H1 (cell line): ENCODE data around the gene WDR77.

Source experiments
- SP2 ChIP-seq: IDR thresholded peaks from 2 replicates; pipeline ENCODE4 v1.6.1; 2012; ENCODE audit warnings: mild to moderate bottlenecking, low read length, inconsistent platforms
- SUZ12 ChIP-seq: fragments of 200-600 bp; sonication (generic); IDR thresholded peaks from 2 replicates; pipeline ENCODE4 v1.6.1; 2012; ENCODE audit warnings: mild to moderate bottlenecking, inconsistent platforms, low read length, moderate library complexity, mixed read lengths
- TF ChIP-seq, protein P1 (sequence below), 3 experiments: IDR thresholded peaks; 1 replicate in 2 of 3; 2 replicates in 1 of 3; pipeline versions ENCODE4 v1.5.1 to v1.6.1; 2011; ENCODE audit warnings: low read length in 3 of 3, mild to moderate bottlenecking in 3 of 3, inconsistent platforms in 2 of 3, low read depth in 1 of 3, moderate library complexity in 1 of 3; ENCODE audit not compliant: insufficient read depth in 1 of 3; ENCODE audit errors: control extremely low read depth in 1 of 3

DNA sequence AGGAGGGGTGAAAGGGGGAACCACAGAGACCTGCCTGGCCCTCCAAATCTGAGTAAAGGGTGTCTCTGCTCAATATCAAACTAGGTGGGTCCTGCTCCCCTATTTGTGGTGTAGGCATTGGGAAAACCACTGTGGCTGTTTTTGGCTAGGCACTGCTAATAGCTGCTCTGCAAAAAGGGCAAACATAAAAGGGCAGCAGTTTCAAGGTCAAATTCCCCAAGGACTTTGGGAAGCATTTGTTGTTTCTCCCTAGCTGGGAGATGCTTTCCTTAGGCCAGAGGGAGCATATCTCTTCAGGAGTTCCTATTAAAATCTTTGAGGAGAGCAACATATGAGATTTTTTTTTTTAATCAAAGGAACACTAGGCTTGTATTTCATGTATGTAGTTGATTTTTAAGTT lies 27.2 kb upstream of the WDR77 start:
- no peak for TF ChIP-seq SP2
- TF ChIP-seq, protein P1, sequence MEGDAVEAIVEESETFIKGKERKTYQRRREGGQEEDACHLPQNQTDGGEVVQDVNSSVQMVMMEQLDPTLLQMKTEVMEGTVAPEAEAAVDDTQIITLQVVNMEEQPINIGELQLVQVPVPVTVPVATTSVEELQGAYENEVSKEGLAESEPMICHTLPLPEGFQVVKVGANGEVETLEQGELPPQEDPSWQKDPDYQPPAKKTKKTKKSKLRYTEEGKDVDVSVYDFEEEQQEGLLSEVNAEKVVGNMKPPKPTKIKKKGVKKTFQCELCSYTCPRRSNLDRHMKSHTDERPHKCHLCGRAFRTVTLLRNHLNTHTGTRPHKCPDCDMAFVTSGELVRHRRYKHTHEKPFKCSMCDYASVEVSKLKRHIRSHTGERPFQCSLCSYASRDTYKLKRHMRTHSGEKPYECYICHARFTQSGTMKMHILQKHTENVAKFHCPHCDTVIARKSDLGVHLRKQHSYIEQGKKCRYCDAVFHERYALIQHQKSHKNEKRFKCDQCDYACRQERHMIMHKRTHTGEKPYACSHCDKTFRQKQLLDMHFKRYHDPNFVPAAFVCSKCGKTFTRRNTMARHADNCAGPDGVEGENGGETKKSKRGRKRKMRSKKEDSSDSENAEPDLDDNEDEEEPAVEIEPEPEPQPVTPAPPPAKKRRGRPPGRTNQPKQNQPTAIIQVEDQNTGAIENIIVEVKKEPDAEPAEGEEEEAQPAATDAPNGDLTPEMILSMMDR (IDR thresholded peaks at IDR 0.05; ENCODE audit: control extremely low read depth in 1 of 3, insufficient read depth in 1 of 3, low read depth in 1 of 3, low read length in 3 of 3) = no peak
- no peak for TF ChIP-seq SUZ12
